ENCODE data around the gene CXADR.

Gene CXADR

DNA sequence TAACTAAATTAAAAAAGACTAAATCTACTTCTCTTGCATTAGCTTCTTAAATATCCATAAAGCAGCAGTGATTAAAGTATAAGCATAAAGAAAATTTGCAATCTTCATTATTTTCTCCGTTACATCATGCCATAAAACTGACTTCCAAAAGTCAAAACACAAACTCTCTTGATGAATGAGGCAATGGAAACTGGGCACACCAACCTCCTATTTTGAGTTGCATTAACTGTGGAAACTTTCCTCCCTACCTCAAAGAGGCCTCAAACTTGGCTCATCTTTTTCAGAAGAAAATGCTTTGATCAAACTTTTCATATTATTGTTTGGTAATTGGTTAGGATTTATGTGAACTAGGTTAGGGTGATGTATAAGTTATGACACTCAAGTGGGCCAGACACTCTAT, 104.0 kb downstream of the CXADR start:
- TF ChIP-seq, protein P1, sequence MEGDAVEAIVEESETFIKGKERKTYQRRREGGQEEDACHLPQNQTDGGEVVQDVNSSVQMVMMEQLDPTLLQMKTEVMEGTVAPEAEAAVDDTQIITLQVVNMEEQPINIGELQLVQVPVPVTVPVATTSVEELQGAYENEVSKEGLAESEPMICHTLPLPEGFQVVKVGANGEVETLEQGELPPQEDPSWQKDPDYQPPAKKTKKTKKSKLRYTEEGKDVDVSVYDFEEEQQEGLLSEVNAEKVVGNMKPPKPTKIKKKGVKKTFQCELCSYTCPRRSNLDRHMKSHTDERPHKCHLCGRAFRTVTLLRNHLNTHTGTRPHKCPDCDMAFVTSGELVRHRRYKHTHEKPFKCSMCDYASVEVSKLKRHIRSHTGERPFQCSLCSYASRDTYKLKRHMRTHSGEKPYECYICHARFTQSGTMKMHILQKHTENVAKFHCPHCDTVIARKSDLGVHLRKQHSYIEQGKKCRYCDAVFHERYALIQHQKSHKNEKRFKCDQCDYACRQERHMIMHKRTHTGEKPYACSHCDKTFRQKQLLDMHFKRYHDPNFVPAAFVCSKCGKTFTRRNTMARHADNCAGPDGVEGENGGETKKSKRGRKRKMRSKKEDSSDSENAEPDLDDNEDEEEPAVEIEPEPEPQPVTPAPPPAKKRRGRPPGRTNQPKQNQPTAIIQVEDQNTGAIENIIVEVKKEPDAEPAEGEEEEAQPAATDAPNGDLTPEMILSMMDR (conservative IDR thresholded peaks at IDR 0.05; ENCODE audit: control insufficient read depth, insufficient read depth, low read depth, low read length) = no peak
- no peak for DNase-seq (ENCODE audit: low read depth)
- H3K4me3 ChIP-seq (ENCODE audit: control insufficient read depth, low read depth, low read length) = no peak overlapping the region

DNA sequence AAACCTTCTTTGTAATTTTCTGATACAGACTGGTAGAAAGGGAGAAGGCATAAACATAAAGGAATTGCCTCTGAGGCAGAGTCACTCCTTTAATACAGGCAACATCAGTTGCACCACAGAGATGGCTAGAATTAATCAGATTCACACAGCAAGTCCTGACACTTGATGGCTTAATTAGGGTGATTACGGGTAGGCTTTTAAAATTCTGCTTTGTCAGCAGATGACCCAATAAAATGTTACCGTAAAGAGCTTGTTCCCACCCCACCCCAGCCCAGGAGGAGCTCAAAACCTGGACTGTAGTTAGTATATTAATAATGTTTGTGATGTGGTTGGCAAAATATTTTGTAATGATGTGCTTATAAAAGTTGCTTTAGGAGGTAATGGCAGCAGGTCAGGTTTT, 109.2 kb downstream of the CXADR start:
- no peak for DNase-seq (ENCODE audit: low read depth)
- no peak overlapping the region for H3K4me3 ChIP-seq (ENCODE audit: control insufficient read depth, low read depth, low read length)
- TF ChIP-seq, protein P1 (conservative IDR thresholded peaks at IDR 0.05; ENCODE audit: control insufficient read depth, insufficient read depth, low read depth, low read length) = no peak

DNA sequence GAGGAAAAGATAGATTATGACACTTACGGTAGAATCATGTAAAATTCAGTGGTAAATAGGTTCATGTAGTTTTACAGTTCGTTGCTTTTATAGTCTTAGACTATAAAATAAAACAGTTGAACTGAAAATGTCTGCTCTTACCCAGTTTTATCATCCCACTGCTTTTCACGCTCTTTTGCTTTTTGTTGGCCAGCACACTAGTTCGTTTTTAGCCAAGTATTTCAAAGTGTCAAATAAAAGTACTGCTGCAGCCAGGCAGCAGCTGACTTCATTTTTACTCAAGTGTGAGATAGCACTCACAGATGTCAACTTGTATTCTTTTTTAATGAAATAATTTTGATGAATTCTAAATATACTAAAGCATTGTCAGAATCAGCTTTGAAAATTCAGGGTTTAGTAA, 118.4 kb downstream of the CXADR start:
- no peak for DNase-seq (ENCODE audit: low read depth)
- no peak overlapping the region for H3K4me3 ChIP-seq (ENCODE audit: control insufficient read depth, low read depth, low read length)
- TF ChIP-seq, protein P1 (conservative IDR thresholded peaks at IDR 0.05; ENCODE audit: control insufficient read depth, insufficient read depth, low read depth, low read length) = no peak

DNA sequence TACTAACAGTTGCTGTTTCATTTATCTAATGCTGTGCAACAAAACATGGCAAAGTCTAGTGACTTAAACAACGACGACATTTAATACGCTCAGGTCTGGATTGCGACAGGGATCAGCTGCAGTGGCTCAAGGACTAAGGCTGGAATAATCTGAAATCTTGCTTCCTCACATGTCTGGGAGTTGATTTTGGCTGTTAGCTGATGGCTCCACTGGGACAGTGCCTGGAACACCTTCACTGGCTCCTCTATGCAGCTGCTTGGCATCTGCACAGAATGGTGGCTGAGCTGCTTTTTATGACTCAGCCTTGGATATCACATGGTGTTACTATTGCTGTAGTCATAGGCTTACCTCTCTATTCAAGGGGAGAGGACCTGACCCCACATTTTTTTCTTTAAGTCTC, 123.9 kb downstream of the CXADR start:
- H3K4me3 ChIP-seq (ENCODE audit: control insufficient read depth, low read depth, low read length) = no peak overlapping the region
- DNase-seq (ENCODE audit: low read depth) = peak; percentile 39
- TF ChIP-seq, protein P1 (conservative IDR thresholded peaks at IDR 0.05; ENCODE audit: control insufficient read depth, insufficient read depth, low read depth, low read length) = no peak

DNA sequence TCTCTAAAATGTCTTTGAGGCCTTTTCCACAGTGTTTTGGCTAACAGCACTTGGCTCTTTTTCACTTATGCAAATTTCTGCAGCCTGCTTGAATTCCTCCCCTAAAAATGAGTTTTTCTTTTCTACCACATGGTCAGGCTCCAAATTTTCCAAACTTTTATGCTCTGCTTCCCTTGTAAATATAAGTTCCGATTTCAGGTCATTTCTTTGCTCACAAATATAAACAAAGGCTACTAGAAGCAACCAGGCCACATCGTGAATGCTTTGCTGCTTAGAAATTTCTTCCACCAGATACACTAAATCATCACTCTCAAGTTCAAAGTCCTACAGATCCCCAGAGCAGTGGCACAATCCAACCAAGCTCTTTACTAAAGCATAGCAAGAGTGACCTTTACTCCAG, 128.0 kb downstream of the CXADR start:
- H3K4me3 ChIP-seq (ENCODE audit: control insufficient read depth, low read depth, low read length) = no peak overlapping the region
- TF ChIP-seq, protein P1 (conservative IDR thresholded peaks at IDR 0.05; ENCODE audit: control insufficient read depth, insufficient read depth, low read depth, low read length) = no peak
- no peak for DNase-seq (ENCODE audit: low read depth)

Measured in fibroblast of mammary gland (primary cell).